SKM-1 (cell line): Measurements from ENCODE around the gene MAP4K4.

Source experiments
- DNase-seq: peaks from one replicate; lab custom pipeline; 2025; ENCODE audit not compliant: unreplicated experiment; lab: John Stamatoyannopoulos, UW

The MAP4K4 gene

GRCh38 chr2:101861382-101861781 is 163.9 kb downstream of the MAP4K4 start:
- DNase-seq = no peak

GRCh38 chr2:101863534-101863933 is 166.0 kb downstream of the MAP4K4 start:
- DNase-seq = no peak

GRCh38 chr2:101864426-101864825 is 166.9 kb downstream of the MAP4K4 start:
- DNase-seq = no peak

- no peak for DNase-seq
Measured at GRCh38 chr2:101868525-101868924, 171.0 kb downstream of the MAP4K4 start.

GRCh38 chr2:101869527-101869926 is 172.0 kb downstream of the MAP4K4 start:
- no peak for DNase-seq

GRCh38 chr2:101870444-101870843 is 172.9 kb downstream of the MAP4K4 start:
- no peak for DNase-seq

- no peak for DNase-seq
Measured at GRCh38 chr2:101871480-101871879, 174.0 kb downstream of the MAP4K4 start.

GRCh38 chr2:101872480-101872879 is 175.0 kb downstream of the MAP4K4 start:
- no peak for DNase-seq

GRCh38 chr2:101873543-101873942 is 176.0 kb downstream of the MAP4K4 start:
- DNase-seq = no peak

GRCh38 chr2:101874069-101874468 is 176.6 kb downstream of the MAP4K4 start:
- no peak for DNase-seq

- DNase-seq = no peak
Measured at GRCh38 chr2:101879466-101879865, 182.0 kb downstream of the MAP4K4 start.

GRCh38 chr2:101881131-101881530 is 183.6 kb downstream of the MAP4K4 start:
- DNase-seq = no peak

- DNase-seq = no peak
Measured at GRCh38 chr2:101882769-101883307, 185.3 kb downstream of the MAP4K4 start.

- peak; percentile 42 for DNase-seq
Measured at GRCh38 chr2:101883860-101884259, 186.4 kb downstream of the MAP4K4 start.

- DNase-seq = no peak
Measured at GRCh38 chr2:101884423-101884822, 186.9 kb downstream of the MAP4K4 start.

GRCh38 chr2:101887328-101887727 is 189.8 kb downstream of the MAP4K4 start:
- no peak for DNase-seq

- no peak for DNase-seq
Measured at GRCh38 chr2:101889460-101890098, 192.1 kb downstream of the MAP4K4 start.

- no peak for DNase-seq
Measured at GRCh38 chr2:101892377-101892776, 194.9 kb downstream of the MAP4K4 start.

GRCh38 chr2:101893681-101894381 is 196.3 kb downstream of the MAP4K4 start:
- DNase-seq = no peak

- no peak for DNase-seq
Measured at GRCh38 chr2:101895039-101895438, 197.5 kb downstream of the MAP4K4 start.

- DNase-seq = no peak
Measured at GRCh38 chr2:101895819-101896322, 198.4 kb downstream of the MAP4K4 start.

GRCh38 chr2:101897301-101897700 is 199.8 kb downstream of the MAP4K4 start:
- DNase-seq = no peak
